OCI-LY3 (cell line): ENCODE data around the gene CDC5L.
"Not testable (repeated sequence)": the region's sequence is repeated elsewhere in the genome, so short reads cannot be mapped to it uniquely, and the experiment has no call there.

Experiments used
- H2AFZ ChIP-seq: fragments of 200-600, 300-600 bp; shearing (Covaris generic); 2 replicates; pipeline ENCODE4 v1.6.0; 2014; ENCODE audit warnings: antibody characterized with exemption, low read depth, low read length
- H3K27ac ChIP-seq: fragments of 200-600, 300-600 bp; sonication (generic); 2 replicates; pipeline ENCODE4 v1.5.1; 2014; ENCODE audit warnings: mild to moderate bottlenecking, low read length, moderate library complexity, mixed read lengths
- H3K27me3 ChIP-seq: fragments of 200-600, 300-600 bp; sonication (generic); 2 replicates; pipeline ENCODE4 v1.6.1; 2014; ENCODE audit warnings: low read depth, low read length, mixed read lengths
- H3K36me3 ChIP-seq: fragments of 200-600, 300-600 bp; sonication (generic); replicated peaks from 2 replicates; pipeline ENCODE3; 2014; ENCODE audit warnings: low read depth, low read length, mixed read lengths
- H3K4me1 ChIP-seq: fragments of 300-600, 200-600 bp; sonication (generic); 2 replicates; pipeline ENCODE4 v1.6.1; 2014; ENCODE audit warnings: low read length, mixed read lengths
- H3K4me2 ChIP-seq: fragments of 200-600, 300-600 bp; sonication (generic); 2 replicates; pipeline ENCODE4 v1.6.1; 2014; ENCODE audit warnings: low read length, mixed read lengths
- H3K4me3 ChIP-seq: fragments of 300-600, 200-600 bp; sonication (generic); 2 replicates; pipeline ENCODE4 v1.5.1; 2014; ENCODE audit warnings: antibody characterized with exemption, mild to moderate bottlenecking, low read length, moderate library complexity
- H3K79me2 ChIP-seq: fragments of 300-600, 200-600 bp; shearing (Covaris generic); 2 replicates; pipeline ENCODE4 v1.6.1; 2014; ENCODE audit warnings: mild to moderate bottlenecking, low read length, mixed read lengths
- H3K9ac ChIP-seq: fragments of 300-600, 200-600 bp; shearing (Covaris generic); 2 replicates; pipeline ENCODE4 v1.6.0; 2014; ENCODE audit warnings: mild to moderate bottlenecking, low read length, moderate library complexity
- H3K9me3 ChIP-seq: fragments of 200-600, 300-600 bp; shearing (Covaris generic); 2 replicates; pipeline ENCODE4 v1.6.1; 2014; ENCODE audit warnings: low read length, mixed read lengths; ENCODE audit not compliant: insufficient read depth
- H4K20me1 ChIP-seq: fragments of 200-600, 300-600 bp; sonication (generic); 2 replicates; pipeline ENCODE4 v1.6.1; 2016; ENCODE audit warnings: low read length, mixed read lengths; ENCODE audit not compliant: insufficient read depth
- CTCF ChIP-seq: fragments of 200-600, 300-600 bp; sonication (generic); IDR thresholded peaks from 2 replicates; pipeline ENCODE4 v1.5.1; 2014; ENCODE audit warnings: antibody characterized with exemption, low read length, low read depth
- EZH2phosphoT487 ChIP-seq: fragments of 200-600 bp; shearing (Covaris generic); IDR thresholded peaks from 2 replicates; pipeline ENCODE4 v1.6.1; 2018; ENCODE audit warnings: antibody characterized with exemption, mixed run types, low read depth

The CDC5L gene

GRCh38 chr6:44349904-44350649 lies 37.4 kb upstream of the CDC5L start:
- Histone ChIP-seq H4K20me1 (no peaks in the 10 kb centered on the region), H3K36me3 (no peaks in the 10 kb centered on the region), H3K4me1 (no peaks in the 10 kb centered on the region), H3K27me3 (peaks cover 13% of the 10 kb centered on the region), H3K27ac (no peak overlapping the region), H3K4me2 (no peak overlapping the region), H3K79me2 (no peaks in the 10 kb centered on the region), H3K9ac (no peak overlapping the region), H2AFZ (no peak overlapping the region), H3K9me3 (no peaks in the 10 kb centered on the region), H3K4me3 (no peak overlapping the region)
- no peak for TF ChIP-seq CTCF
- no peak for TF ChIP-seq EZH2phosphoT487

- H4K20me1 ChIP-seq, H3K4me1 ChIP-seq, H3K36me3 ChIP-seq, H3K27ac ChIP-seq, H3K4me2 ChIP-seq, H2AFZ ChIP-seq, H3K4me3 ChIP-seq, H3K9me3 ChIP-seq, H3K27me3 ChIP-seq, H3K79me2 ChIP-seq, H3K9ac ChIP-seq: not testable (repeated sequence)
These were observed 36.9 kb upstream of the CDC5L start for GRCh38 chr6:44350650-44350994.

- Histone ChIP-seq H3K27ac (no peak overlapping the region), H3K4me2 (no peak overlapping the region), H3K36me3 (no peaks in the 10 kb centered on the region), H3K4me3 (no peak overlapping the region), H3K27me3 (peaks cover 19% of the 10 kb centered on the region; the same call in 1 of the 2 replicates), H4K20me1 (no peaks in the 10 kb centered on the region), H3K9ac (no peak overlapping the region), H3K9me3 (no peaks in the 10 kb centered on the region), H3K79me2 (no peaks in the 10 kb centered on the region), H3K4me1 (no peaks in the 10 kb centered on the region), H2AFZ (no peak overlapping the region)
- TF ChIP-seq CTCF = no peak
- TF ChIP-seq EZH2phosphoT487 = no peak
These were observed 35.2 kb upstream of the CDC5L start for GRCh38 chr6:44352259-44352658.

- Histone ChIP-seq H3K9me3 (no peaks in the 10 kb centered on the region), H3K9ac (no peak overlapping the region), H3K27ac (no peak overlapping the region), H2AFZ (no peak overlapping the region), H3K79me2 (no peaks in the 10 kb centered on the region), H3K27me3 (peaks cover 25% of the 10 kb centered on the region; the same call in 1 of the 2 replicates), H3K36me3 (no peaks in the 10 kb centered on the region), H3K4me2 (no peak overlapping the region), H4K20me1 (no peaks in the 10 kb centered on the region), H3K4me1 (no peaks in the 10 kb centered on the region), H3K4me3 (no peak overlapping the region)
- TF ChIP-seq EZH2phosphoT487 (no peak), CTCF (no peak)
These were observed 34.2 kb upstream of the CDC5L start for GRCh38 chr6:44353336-44353735.
